Esophagus squamous epithelium (tissue), 4 donors: Measurements from ENCODE around the gene AAMP.

Experiments used
- CTCF ChIP-seq, 6 experiments: fragments of 450-650 bp in 4 of 6; fragments of 200-600 bp in 2 of 6; sonication (generic) in 2 of 6; IDR thresholded peaks; one replicate each; pipeline ENCODE4 v1.5.1; 2016 to 2019; ENCODE audit warnings: antibody characterized with exemption in 6 of 6, mild to moderate bottlenecking in 4 of 6, moderate library complexity in 4 of 6
- POLR2A ChIP-seq, 4 donors: fragments of 450-650 bp; IDR thresholded peaks; one replicate each; pipeline ENCODE4 v1.6.1; 2017; ENCODE audit warnings: antibody characterized with exemption in 4 of 4, mild to moderate bottlenecking in 4 of 4, moderate library complexity in 3 of 4

GRCh38 chr2:218276986-218277755, 7.2 kb upstream of the AAMP start:
- no peak for TF ChIP-seq CTCF (IDR thresholded peaks at IDR 0.05)
- no peak for TF ChIP-seq POLR2A (IDR thresholded peaks at IDR 0.05)
